SK-N-SH (cell line): Measurements from ENCODE around the gene CDH12. TPM values are rescaled to one million over a fixed set of nuclear protein-coding genes. Genes with fewer than 3 reads are reported as not detected.

ENCODE experiments used
- CTCF ChIA-PET: fragments of 300-600, 350-600 bp; formaldehyde crosslinking; extraction: SDS; loops from one replicate; lab custom pipeline; 2021; lab: Yijun Ruan, JAX
- POLR2A ChIA-PET: fragments of 350-600 bp; sonication (Branson Sonifier 250); formaldehyde crosslinking; extraction: SDS; loops from one replicate; lab custom pipeline; 2020; ENCODE audit warnings: antibody characterized with exemption, inconsistent platforms; lab: Yijun Ruan, JAX
- DNase-seq: peaks from one replicate; pipeline ENCODE4 v3.0.0; 2012
- H2AFZ ChIP-seq: fragments of 200-600 bp; sonication (generic); 2 replicates; pipeline ENCODE4 v1.8.1; 2016; ENCODE audit warnings: antibody characterized with exemption, mild to moderate bottlenecking, low read depth
- H3F3A ChIP-seq: fragments of 200-600 bp; sonication (generic); replicated peaks from 2 replicates; pipeline ENCODE3; 2016; ENCODE audit warnings: antibody characterized with exemption, mild to moderate bottlenecking; ENCODE audit not compliant: insufficient read depth
- H3K27ac ChIP-seq, 2 experiments: fragments of 200-500 bp in 1 of 2; fragments of 200-600 bp in 1 of 2; sonication (Bioruptor generic) in 1 of 2; sonication (generic), shearing (Covaris generic) in 1 of 2; 2 replicates each; pipeline versions ENCODE4 v1.5.1 to v1.6.1; 2014 to 2016; ENCODE audit warnings: low read depth in 2 of 2, inconsistent platforms in 1 of 2, low read length in 1 of 2, mild to moderate bottlenecking in 1 of 2, mixed read lengths in 1 of 2
- H3K27me3 ChIP-seq: fragments of 200-600 bp; sonication (generic), shearing (Covaris generic); 2 replicates; pipeline ENCODE4 v1.6.1; 2016; ENCODE audit warnings: mixed run types; ENCODE audit not compliant: insufficient read depth
- H3K36me3 ChIP-seq, 2 experiments: fragments of 200-500 bp in 1 of 2; fragments of 200-600 bp in 1 of 2; sonication (Bioruptor generic) in 1 of 2; sonication (generic) in 1 of 2; replicated peaks in 1 of 2; 2 replicates each; pipeline versions ENCODE3 to v1.5.1; 2014 to 2016; ENCODE audit warnings: low read length in 1 of 2, mild to moderate bottlenecking in 1 of 2; ENCODE audit not compliant: insufficient read depth in 2 of 2, control insufficient read depth in 1 of 2
- H3K4me1 ChIP-seq, 2 experiments: fragments of 200-500 bp in 1 of 2; fragments of 200-600 bp in 1 of 2; sonication (Bioruptor generic) in 1 of 2; sonication (generic), shearing (Covaris generic) in 1 of 2; 2 replicates each; pipeline versions ENCODE4 v1.5.1 to v1.6.1; 2014 to 2016; ENCODE audit warnings: low read depth in 1 of 2, low read length in 1 of 2, mixed run types in 1 of 2; ENCODE audit not compliant: insufficient read depth in 2 of 2, control insufficient read depth in 1 of 2
- H3K4me2 ChIP-seq: fragments of 200-600 bp; sonication (generic), shearing (Covaris generic); 2 replicates; pipeline ENCODE4 v1.6.1; 2017; ENCODE audit warnings: mixed run types
- H3K4me3 ChIP-seq, 2 experiments: fragments of 200-500 bp in 1 of 2; fragments of 200-600 bp in 1 of 2; sonication (Bioruptor generic) in 1 of 2; sonication (generic), shearing (Covaris generic) in 1 of 2; 2 replicates each; pipeline versions ENCODE4 v1.5.1 to v1.8.1; 2014 to 2016; ENCODE audit warnings: low read depth in 2 of 2, inconsistent platforms in 1 of 2, low read length in 1 of 2, mild to moderate bottlenecking in 1 of 2, mixed read lengths in 1 of 2, moderate library complexity in 1 of 2
- H3K79me2 ChIP-seq: fragments of 200-600 bp; sonication (generic); 2 replicates; pipeline ENCODE4 v1.8.1; 2017; ENCODE audit warnings: mild to moderate bottlenecking; ENCODE audit not compliant: insufficient read depth
- H3K9ac ChIP-seq: fragments of 200-600 bp; sonication (generic); 2 replicates; pipeline ENCODE4 v1.6.1; 2017; ENCODE audit warnings: mixed run types
- H3K9me2 ChIP-seq: fragments of 200-600 bp; sonication (generic); 2 replicates; pipeline ENCODE4 v1.6.1; 2017; ENCODE audit warnings: mixed run types
- H3K9me3 ChIP-seq: fragments of 200-600 bp; sonication (generic); 2 replicates; pipeline ENCODE4 v1.6.1; 2017; ENCODE audit warnings: mixed run types, mild to moderate bottlenecking, moderate library complexity
- H4K20me1 ChIP-seq: fragments of 200-600 bp; sonication (generic); 2 replicates; pipeline ENCODE4 v1.6.1; 2017; ENCODE audit warnings: mild to moderate bottlenecking, mixed run types; ENCODE audit not compliant: insufficient read depth
- CHD2 ChIP-seq: fragments of 150-350 bp; IDR thresholded peaks from 2 replicates; pipeline ENCODE4 v1.6.1; 2018; ENCODE audit warnings: low read length; ENCODE audit not compliant: partially characterized antibody
- CTCF ChIP-seq: fragments of 200-600 bp; sonication (generic); IDR thresholded peaks from 2 replicates; pipeline ENCODE4 v1.6.1; 2017; ENCODE audit warnings: antibody characterized with exemption, mild to moderate bottlenecking, moderate library complexity
- EZH2phosphoT487 ChIP-seq: fragments of 200-600 bp; sonication (generic); IDR thresholded peaks from 2 replicates; pipeline ENCODE4 v1.6.1; 2017; ENCODE audit warnings: low read depth, mixed run types, mild to moderate bottlenecking, antibody characterized with exemption, moderate library complexity, borderline replicate concordance
- FOXJ3 ChIP-seq: sonication (generic); formaldehyde crosslinking; IDR thresholded peaks from 2 replicates; pipeline ENCODE4 v1.5.1; 2020; ENCODE audit warnings: mild to moderate bottlenecking, missing genetic modification reagents
- FOXM1 ChIP-seq: IDR thresholded peaks from 2 replicates; pipeline ENCODE4 v1.4.0; 2012; ENCODE audit warnings: low read depth, mild to moderate bottlenecking
- MAX ChIP-seq: IDR thresholded peaks from 2 replicates; pipeline ENCODE4 v1.4.0; 2012; ENCODE audit warnings: low read depth
- MXI1 ChIP-seq: IDR thresholded peaks from 2 replicates; pipeline ENCODE4 v1.6.1; 2012; ENCODE audit warnings: mild to moderate bottlenecking, low read depth, low read length, improper control_type of control experiment
- NFIC ChIP-seq: IDR thresholded peaks from 2 replicates; pipeline ENCODE4 v1.4.0; 2012; ENCODE audit warnings: borderline replicate concordance
- POLR2AphosphoS5 ChIP-seq: IDR thresholded peaks from 2 replicates; pipeline ENCODE4 v1.6.1; 2012; ENCODE audit warnings: low read depth, low read length
- RAD21 ChIP-seq: IDR thresholded peaks from 2 replicates; pipeline ENCODE4 v1.6.1; 2012; ENCODE audit warnings: mild to moderate bottlenecking, low read length
- RCOR1 ChIP-seq: fragments of 150-350 bp; IDR thresholded peaks from 2 replicates; pipeline ENCODE4 v1.6.1; 2017; ENCODE audit warnings: antibody characterized with exemption, low read length
- REST ChIP-seq: IDR thresholded peaks from 2 replicates; pipeline ENCODE4 v1.6.1; 2012; ENCODE audit warnings: mild to moderate bottlenecking, low read depth, low read length, moderate library complexity
- RFX5 ChIP-seq: IDR thresholded peaks from 2 replicates; pipeline ENCODE4 v1.6.1; 2012; ENCODE audit warnings: mild to moderate bottlenecking, improper control_type of control experiment, low read length
- RXRA ChIP-seq: IDR thresholded peaks from 2 replicates; pipeline ENCODE4 v1.4.0; 2012; ENCODE audit warnings: low read depth, mild to moderate bottlenecking, borderline replicate concordance
- SIN3A ChIP-seq: IDR thresholded peaks from 2 replicates; pipeline ENCODE4 v1.6.1; 2012; ENCODE audit warnings: low read depth, mild to moderate bottlenecking, low read length, moderate library complexity, borderline replicate concordance
- TCF12 ChIP-seq: IDR thresholded peaks from 2 replicates; pipeline ENCODE4 v1.4.0; 2012
- USF2 ChIP-seq: fragments of 150-350 bp; IDR thresholded peaks from 2 replicates; pipeline ENCODE4 v1.6.1; 2017; ENCODE audit warnings: antibody characterized with exemption, low read length, low read depth, borderline replicate concordance
- WGBS: methylation state at CpG from one replicate; pipeline ENCODE4 v1.1.6; 2017; ENCODE audit warnings: low lambda C conversion rate; 5-methylcytosine and 5-hydroxymethylcytosine counted together
- polyA plus RNA-seq, 3 experiments: library from polyadenylated mRNA; depleted of rRNA; stranded (reverse); fragments of >200 nt; gene quantifications; 2 replicates each; pipeline ENCODE4 v1.2.3, GENCODE V29; 2012

CDH12 gene
- polyA plus RNA-seq, 1 of the 3 experiments (the other 2 are of a cell fraction), result not detected

- Histone ChIP-seq H2AFZ (no peak overlapping the region), H3K27ac (no peak overlapping the region), H3K9ac (no peak overlapping the region), H4K20me1 (no peaks in the 10 kb centered on the region), H3K36me3 (no peaks in the 10 kb centered on the region), H3K79me2 (no peaks in the 10 kb centered on the region), H3K4me1 (no peaks in the 10 kb centered on the region), H3K4me2 (no peak overlapping the region), H3K27me3 (no peaks in the 10 kb centered on the region), H3K4me3 (no peak overlapping the region), H3K9me2 (no peaks in the 10 kb centered on the region), H3K9me3 (no peaks in the 10 kb centered on the region), H3F3A (no peaks in the 10 kb centered on the region)
- 0% methylated on average over 1 of the region's 1 CpG for WGBS
- TF ChIP-seq EZH2phosphoT487 (no peak), POLR2AphosphoS5 (no peak), USF2 (no peak), CTCF (no peak), REST (no peak), MXI1 (no peak), TCF12 (no peak), FOXM1 (no peak), RCOR1 (no peak), RFX5 (no peak), CHD2 (no peak), FOXJ3 (CRISPR knock-in tag) (no peak), RXRA (no peak), MAX (no peak), NFIC (no peak), SIN3A (no peak), RAD21 (no peak)
- POLR2A ChIA-PET, result no interaction called here
- no peak for DNase-seq
- CTCF ChIA-PET, result no interaction called here
These were observed 387.5 kb downstream of the CDH12 start for GRCh38 chr5:22465616-22466015.
